Mesodermal cell (in vitro differentiated cells): ENCODE measurements around the gene RACK1.
A peak's percentile ranks its signal among the peaks of the same experiment; 100 is the strongest.
"Not testable (repeated sequence)": the region's sequence is repeated elsewhere in the genome, so short reads cannot be mapped to it uniquely, and the experiment has no call there.

Source experiments
- H3K27ac ChIP-seq: 2 replicates; pipeline ENCODE4 v1.7.0; 2013; ENCODE audit warnings: mild to moderate bottlenecking, low read depth, low read length, moderate library complexity; ENCODE audit not compliant: severe bottlenecking
- H3K36me3 ChIP-seq: 2 replicates; pipeline ENCODE4 v1.7.1; 2013; ENCODE audit warnings: mild to moderate bottlenecking, low read length, moderate library complexity; ENCODE audit not compliant: control insufficient read depth, insufficient read depth
- H3K4me1 ChIP-seq: one replicate; pipeline ENCODE4 v1.7.1; 2013; ENCODE audit warnings: mild to moderate bottlenecking, low read length; ENCODE audit not compliant: insufficient read depth, control insufficient read depth, poor library complexity, severe bottlenecking
- H3K4me3 ChIP-seq: 2 replicates; pipeline ENCODE4 v1.7.0; 2013; ENCODE audit warnings: low read length, control low read depth, mild to moderate bottlenecking; ENCODE audit not compliant: insufficient read depth, poor library complexity, severe bottlenecking; ENCODE audit errors: extremely low read depth
- H3K9me3 ChIP-seq: 2 replicates; pipeline ENCODE4 v1.7.1; 2013; ENCODE audit warnings: mild to moderate bottlenecking, low read length, moderate library complexity; ENCODE audit not compliant: control insufficient read depth
- WGBS, 2 experiments: methylation state at CpG; one replicate each; pipeline ENCODE4 v1.1.5; 2013; ENCODE audit warnings: missing lambda C conversion rate in 2 of 2; ENCODE audit not compliant: insufficient coverage in 2 of 2; 5-methylcytosine and 5-hydroxymethylcytosine counted together

RACK1 gene

GRCh38 chr5:181280251-181280762 lies 36.6 kb upstream of the RACK1 start:
- Histone ChIP-seq H3K36me3 (peaks cover 10% of the 10 kb centered on the region), H3K4me3 (peak overlapping the region; percentile 59), H3K27ac (no peak overlapping the region), H3K4me1 (no peaks in the 10 kb centered on the region), H3K9me3 (no peaks in the 10 kb centered on the region)
- WGBS, 2 experiments = 5 to 10% methylated on average over 7 of the region's 7 CpGs

- not testable (repeated sequence) for H3K4me1 ChIP-seq, H3K4me3 ChIP-seq, H3K36me3 ChIP-seq, H3K9me3 ChIP-seq, H3K27ac ChIP-seq
- WGBS, 2 experiments = 35 to 53% methylated on average over 8 to 19 of the region's 28 CpGs
These were observed 29.7 kb upstream of the RACK1 start for GRCh38 chr5:181273433-181273744.

- WGBS, 2 experiments = no CpG with 5 or more reads among the region's 3 CpGs
- no peaks in the 10 kb centered on the region for H3K9me3 ChIP-seq
- H3K4me1 ChIP-seq = no peaks in the 10 kb centered on the region
These were observed 27.4 kb upstream of the RACK1 start for GRCh38 chr5:181271081-181271480.

GRCh38 chr5:181267907-181268306 lies 24.2 kb upstream of the RACK1 start:
- WGBS, 2 experiments = 96% methylated on average over 9 to 10 of the region's 12 CpGs
- H3K4me3 ChIP-seq, H3K27ac ChIP-seq, H3K9me3 ChIP-seq, H3K4me1 ChIP-seq: not testable (repeated sequence)
- peaks cover 14% of the 10 kb centered on the region for H3K36me3 ChIP-seq

More at GRCh38 chr5:181271081-181271480, 27.4 kb upstream of the RACK1 start:
- Histone ChIP-seq H3K27ac (no peak overlapping the region), H3K4me3 (no peak overlapping the region), H3K36me3 (no peaks in the 10 kb centered on the region)

- H3K4me3 ChIP-seq, H3K4me1 ChIP-seq, H3K27ac ChIP-seq, H3K9me3 ChIP-seq: not testable (repeated sequence)
- H3K36me3 ChIP-seq = peaks cover 18% of the 10 kb centered on the region
- WGBS, 2 experiments = 66 to 69% methylated on average over 5 to 6 of the region's 8 CpGs
These were observed 23.7 kb upstream of the RACK1 start for GRCh38 chr5:181267291-181267904.

- Histone ChIP-seq H3K27ac (no peak overlapping the region), H3K9me3 (no peaks in the 10 kb centered on the region), H3K4me3 (no peak overlapping the region), H3K4me1 (no peaks in the 10 kb centered on the region), H3K36me3 (peaks cover 18% of the 10 kb centered on the region)
- whole genome bisulfite sequencing, 2 experiments = 82 to 83% methylated on average over 8 to 12 of the region's 18 CpGs
These were observed 21.5 kb upstream of the RACK1 start for GRCh38 chr5:181265092-181265671.

- H3K27ac ChIP-seq = no peak overlapping the region
- no peak overlapping the region for H3K4me3 ChIP-seq
- no peaks in the 10 kb centered on the region for H3K9me3 ChIP-seq
- H3K4me1 ChIP-seq = peaks cover 4% of the 10 kb centered on the region
- peaks cover 18% of the 10 kb centered on the region for H3K36me3 ChIP-seq
- 94 to 98% methylated on average over 4 to 5 of the region's 5 CpGs for WGBS, 2 experiments
These were observed 19.9 kb upstream of the RACK1 start for GRCh38 chr5:181263633-181264032.

GRCh38 chr5:181261320-181262049 lies 17.8 kb upstream of the RACK1 start:
- peak overlapping the region; percentile 95 for H3K27ac ChIP-seq
- no peaks in the 10 kb centered on the region for H3K9me3 ChIP-seq
- peak overlapping the region; percentile 92 for H3K4me3 ChIP-seq
- peaks cover 31% of the 10 kb centered on the region for H3K36me3 ChIP-seq
- 0 to 1% methylated on average over 38 to 51 of the region's 59 CpGs for WGBS, 2 experiments
- H3K4me1 ChIP-seq = peaks cover 6% of the 10 kb centered on the region

- WGBS, 2 experiments = 0 to 1% methylated on average over 30 to 31 of the region's 43 CpGs
- peak within 1 kb of the TSS; percentile 92 for H3K4me3 ChIP-seq
- no peaks in the 10 kb centered on the region for H3K9me3 ChIP-seq
- peak within 1 kb of the TSS; percentile 95 for H3K27ac ChIP-seq
- peaks cover 38% of the 10 kb centered on the region for H3K36me3 ChIP-seq
- peaks cover 6% of the 10 kb centered on the region for H3K4me1 ChIP-seq
These were observed 17.1 kb upstream of the RACK1 start, which contains the start of gene TRIM52 for GRCh38 chr5:181260720-181261319. TSS of gene TRIM52 (minus strand) at chr5:181261143. CDS start at chr5:181260813, 330 bp downstream.

GRCh38 chr5:181259974-181260719 lies 16.4 kb upstream of the RACK1 start:
- Histone ChIP-seq H3K9me3 (no peaks in the 10 kb centered on the region), H3K4me3 (peak overlapping the region; percentile 92), H3K36me3 (peaks cover 44% of the 10 kb centered on the region), H3K27ac (peak overlapping the region; percentile 10), H3K4me1 (peaks cover 6% of the 10 kb centered on the region)
- 5% methylated on average over 21 to 22 of the region's 26 CpGs for WGBS, 2 experiments
